ENCODE results near the gene HNMT. TPM values are rescaled to one million over a fixed set of nuclear protein-coding genes. Genes with fewer than 3 reads are reported as not detected.
"Not testable (repeated sequence)": the region's sequence is repeated elsewhere in the genome, so short reads cannot be mapped to it uniquely, and the experiment has no call there.

Gene HNMT
- polyA plus RNA-seq, 1 donor: 18.9 TPM

GRCh38 chr2:137975280-137976271 is 11.3 kb downstream of the HNMT start:
- DNase-seq (ENCODE audit: low read depth): no peak

GRCh38 chr2:137976274-137976673 is 12.0 kb downstream of the HNMT start:
- no peak for DNase-seq (ENCODE audit: low read depth)

- no peak for DNase-seq (ENCODE audit: low read depth)
Measured at GRCh38 chr2:137977790-137978189, 13.5 kb downstream of the HNMT start.

- DNase-seq (ENCODE audit: low read depth): no peak
Measured at GRCh38 chr2:137980459-137980858, 16.2 kb downstream of the HNMT start.

GRCh38 chr2:137981112-137981656 is 16.9 kb downstream of the HNMT start:
- no peak for DNase-seq (ENCODE audit: low read depth)

- DNase-seq (ENCODE audit: low read depth): no peak
Measured at GRCh38 chr2:137983581-137983980, 19.3 kb downstream of the HNMT start.

GRCh38 chr2:137986268-137986667 is 22.0 kb downstream of the HNMT start:
- DNase-seq (ENCODE audit: low read depth): no peak

- DNase-seq (ENCODE audit: low read depth): no peak
Measured at GRCh38 chr2:137987011-137987410, 22.7 kb downstream of the HNMT start.

GRCh38 chr2:137991078-137991477 is 26.8 kb downstream of the HNMT start:
- DNase-seq (ENCODE audit: low read depth): no peak

- DNase-seq (ENCODE audit: low read depth): no peak
Measured at GRCh38 chr2:137992039-137992646, 27.9 kb downstream of the HNMT start.

GRCh38 chr2:137993715-137994476 is 29.6 kb downstream of the HNMT start:
- DNase-seq (ENCODE audit: low read depth): not testable (repeated sequence)

GRCh38 chr2:137995368-137995767 is 31.1 kb downstream of the HNMT start:
- not testable (repeated sequence) for DNase-seq (ENCODE audit: low read depth)

GRCh38 chr2:137996158-137996557 is 31.9 kb downstream of the HNMT start:
- not testable (repeated sequence) for DNase-seq (ENCODE audit: low read depth)

GRCh38 chr2:137997733-137998132 is 33.5 kb downstream of the HNMT start:
- no peak for DNase-seq (ENCODE audit: low read depth)

GRCh38 chr2:137998503-137998902 is 34.2 kb downstream of the HNMT start:
- DNase-seq (ENCODE audit: low read depth): no peak

GRCh38 chr2:137999273-137999672 is 35.0 kb downstream of the HNMT start:
- no peak for DNase-seq (ENCODE audit: low read depth)

- no peak for DNase-seq (ENCODE audit: low read depth)
Measured at GRCh38 chr2:138000009-138000408, 35.7 kb downstream of the HNMT start.

GRCh38 chr2:138000796-138001195 is 36.5 kb downstream of the HNMT start:
- DNase-seq (ENCODE audit: low read depth): no peak

GRCh38 chr2:138003411-138003810 is 39.1 kb downstream of the HNMT start:
- no peak for DNase-seq (ENCODE audit: low read depth)

- no peak for DNase-seq (ENCODE audit: low read depth)
Measured at GRCh38 chr2:138007431-138007830, 43.2 kb downstream of the HNMT start.

- no peak for DNase-seq (ENCODE audit: low read depth)
Measured at GRCh38 chr2:138009622-138010021, 45.3 kb downstream of the HNMT start.

GRCh38 chr2:138010890-138011289 is 46.6 kb downstream of the HNMT start:
- DNase-seq (ENCODE audit: low read depth): no peak
